GM12878 (cell line): ENCODE data around the gene SLMAP. TPM values are rescaled to one million over a fixed set of nuclear protein-coding genes. Genes with fewer than 3 reads are reported as not detected.

ENCODE experiments used
- ATAC-seq: fragments of 200-7000 bp; cut with Tn5 transposase; 3 replicates; pipeline ENCODE4 v1.9.1; 2020; ENCODE audit warnings: mild to moderate bottlenecking, moderate library complexity
- Bru-seq: library from RNA; stranded (reverse); fragments of 400-500 nt; gene quantifications from one replicate; lab custom pipeline; 2021; lab: Mats Ljungman, UMichigan
- BruChase-seq, 2 experiments: library from RNA; stranded (reverse); fragments of 400-500 nt; gene quantifications; one replicate each; lab custom pipeline; 2021; lab: Mats Ljungman, UMichigan
- BruUV-seq: library from RNA; stranded (reverse); fragments of 400-500 nt; replicated peaks from 2 replicates; lab custom pipeline; 2021; lab: Mats Ljungman, UMichigan
- CTCF ChIA-PET: fragments of 300-600 bp; sonication (Branson Sonifier 250); formaldehyde crosslinking; extraction: SDS; loops from one replicate; lab custom pipeline; 2021; ENCODE audit warnings: inconsistent platforms; lab: Yijun Ruan, JAX
- POLR2A ChIA-PET: fragments of 350-600 bp; formaldehyde crosslinking; extraction: SDS; loops from one replicate; lab custom pipeline; 2021; ENCODE audit warnings: inconsistent platforms; lab: Charles Lee
- RAD21 ChIA-PET: fragments of 300-600 bp; sonication (Branson Sonifier 250); formaldehyde crosslinking; loops from one replicate; lab custom pipeline; 2023; ENCODE audit warnings: antibody characterized with exemption; ENCODE audit not compliant: unreplicated experiment; lab: Charles Lee
- SMC1A ChIA-PET: fragments of 300-600 bp; sonication (Branson Sonifier 250); formaldehyde crosslinking; loops from one replicate; lab custom pipeline; 2023; ENCODE audit not compliant: unreplicated experiment, uncharacterized antibody; lab: Charles Lee
- DNase-seq: peaks from one replicate; pipeline ENCODE4 v3.0.0-alpha.2; 2011; ENCODE audit warnings: low read depth, low spot score
- FAIRE-seq: peaks from 3 replicates; lab custom pipeline; 2011; peaks lifted over from hg19 to GRCh38; lab: Jason Lieb, UNC
- H2AFZ ChIP-seq: 2 replicates; pipeline ENCODE4 v1.6.0; 2011; ENCODE audit warnings: low read depth, low read length, control low read depth; ENCODE audit not compliant: control insufficient read depth
- H3K27ac ChIP-seq: 2 replicates; pipeline ENCODE4 v1.5.1; 2011; ENCODE audit warnings: control low read depth; ENCODE audit not compliant: control insufficient read depth, insufficient read depth
- H3K27me3 ChIP-seq, 2 experiments: replicated peaks in 1 of 2; 2 replicates each; pipeline versions ENCODE4 v1.6.0 to v1.6.1; 2011; ENCODE audit warnings: low read length in 1 of 2; ENCODE audit not compliant: control insufficient read depth in 2 of 2, insufficient read depth in 2 of 2
- H3K36me3 ChIP-seq, 2 experiments: 2 replicates each; pipeline ENCODE4 v1.5.1; 2011; ENCODE audit warnings: low read length in 1 of 2; ENCODE audit not compliant: control insufficient read depth in 2 of 2, insufficient read depth in 2 of 2
- H3K4me1 ChIP-seq: 2 replicates; pipeline ENCODE4 v1.6.1; 2011; ENCODE audit warnings: mild to moderate bottlenecking, low read length, moderate library complexity, mixed read lengths; ENCODE audit not compliant: control insufficient read depth, insufficient read depth
- H3K4me2 ChIP-seq: 2 replicates; pipeline ENCODE4 v1.6.0; 2011; ENCODE audit warnings: control low read depth; ENCODE audit not compliant: control insufficient read depth, insufficient read depth
- H3K4me3 ChIP-seq: fragments of 200-600 bp; sonication (generic); 2 replicates; pipeline ENCODE4 v1.5.1; 2016
- H3K79me2 ChIP-seq: 2 replicates; pipeline ENCODE4 v1.6.0; 2011; ENCODE audit warnings: low read length; ENCODE audit not compliant: control insufficient read depth, insufficient read depth
- H3K9ac ChIP-seq: 2 replicates; pipeline ENCODE4 v1.8.0; 2011; ENCODE audit warnings: low read length, control low read depth, mixed read lengths; ENCODE audit not compliant: control insufficient read depth, insufficient read depth
- H3K9me3 ChIP-seq: replicated peaks from 3 replicates; pipeline ENCODE4 v1.5.1; 2011; ENCODE audit warnings: mild to moderate bottlenecking, low read length; ENCODE audit not compliant: control insufficient read depth, insufficient read depth
- H4K20me1 ChIP-seq: 2 replicates; pipeline ENCODE4 v1.6.0; 2011; ENCODE audit not compliant: control insufficient read depth, insufficient read depth
- ELK1 ChIP-seq: IDR thresholded peaks from 2 replicates; pipeline ENCODE4 v1.6.1; 2012; ENCODE audit warnings: low read depth, low read length, improper control_type of control experiment
- IRF4 ChIP-seq: IDR thresholded peaks from 2 replicates; pipeline ENCODE4 v1.6.1; 2011; ENCODE audit warnings: low read depth, low read length
- LARP7 ChIP-seq: fragments of 450-650 bp; IDR thresholded peaks from 2 replicates; pipeline ENCODE4 v1.6.1; 2017; ENCODE audit warnings: mild to moderate bottlenecking
- MAX ChIP-seq: IDR thresholded peaks from 2 replicates; pipeline ENCODE4 v1.6.1; 2012; ENCODE audit warnings: low read depth, low read length, improper control_type of control experiment
- MXI1 ChIP-seq: fragments of 150-350 bp; IDR thresholded peaks from 2 replicates; pipeline ENCODE4 v1.6.1; 2011; ENCODE audit warnings: low read depth, mild to moderate bottlenecking, inconsistent platforms, low read length, improper control_type of control experiment
- WGBS: methylation state at CpG from one replicate; pipeline ENCODE4 v1.1.6; 2016; ENCODE audit warnings: low lambda C conversion rate; ENCODE audit not compliant: insufficient replicate concordance, insufficient coverage; ENCODE audit errors: missing lambda C conversion rate; 5-methylcytosine and 5-hydroxymethylcytosine counted together
- in situ Hi-C: fragments of 300-500 bp; cut with MboI; formaldehyde crosslinking; loops from 9 replicates; pipeline ENCODE4 v1.14.3; 2018; ENCODE audit warnings: mixed read lengths
- intact Hi-C: fragments of 100-400 bp; cut with micrococcal nuclease; formaldehyde crosslinking; loops from one replicate; pipeline ENCODE4 v1.14.2; 2022; ENCODE audit not compliant: unreplicated experiment
- long read RNA-seq, 2 experiments: library from polyadenylated mRNA; unstranded; transcript quantifications; one replicate each; pipeline ENCODE4 v2.0.0, GENCODE V29; 2019 to 2020
- polyA minus RNA-seq, 3 experiments: library from RNA; depleted of rRNA, polyadenylated mRNA; stranded (reverse); fragments of >200 nt; gene quantifications; 2 replicates each; pipeline ENCODE4 v1.2.3, GENCODE V29; 2011
- polyA plus RNA-seq, 11 experiments: library from polyadenylated mRNA; depleted of rRNA in 4 of 11; unstranded in 6 of 11; stranded (reverse) in 5 of 11; fragments of >200 nt; fragmentation: Nextera tagmentation in 4 of 11; fragmentation: Illumina TruSeq in 1 of 11; extraction: Ambion mirVana in 4 of 11; extraction: Trizol in 1 of 11; gene quantifications; 1 replicate in 1 of 11; 2 replicates in 10 of 11; pipeline versions ENCODE4 v1.2.1 to v1.2.3, GENCODE V29; 2011 to 2016; ENCODE audit warnings: inconsistent platforms in 2 of 11, missing spikeins in 2 of 11, low read depth in 1 of 11
- total RNA-seq, 4 experiments: library from RNA; depleted of rRNA in 3 of 4; stranded (reverse); fragments of >200 nt in 3 of 4; fragmentation: Illumina TruSeq in 1 of 4; extraction: Trizol in 1 of 4; gene quantifications; 2 replicates each; pipeline versions ENCODE4 v1.2.1 to v1.2.3, GENCODE V29; 2013 to 2021
- TF ChIP-seq, protein P1 (sequence below): fragments of 450-650 bp; IDR thresholded peaks from 2 replicates; pipeline ENCODE4 v1.6.1; 2017; ENCODE audit warnings: borderline replicate concordance

The SLMAP gene, protein sequence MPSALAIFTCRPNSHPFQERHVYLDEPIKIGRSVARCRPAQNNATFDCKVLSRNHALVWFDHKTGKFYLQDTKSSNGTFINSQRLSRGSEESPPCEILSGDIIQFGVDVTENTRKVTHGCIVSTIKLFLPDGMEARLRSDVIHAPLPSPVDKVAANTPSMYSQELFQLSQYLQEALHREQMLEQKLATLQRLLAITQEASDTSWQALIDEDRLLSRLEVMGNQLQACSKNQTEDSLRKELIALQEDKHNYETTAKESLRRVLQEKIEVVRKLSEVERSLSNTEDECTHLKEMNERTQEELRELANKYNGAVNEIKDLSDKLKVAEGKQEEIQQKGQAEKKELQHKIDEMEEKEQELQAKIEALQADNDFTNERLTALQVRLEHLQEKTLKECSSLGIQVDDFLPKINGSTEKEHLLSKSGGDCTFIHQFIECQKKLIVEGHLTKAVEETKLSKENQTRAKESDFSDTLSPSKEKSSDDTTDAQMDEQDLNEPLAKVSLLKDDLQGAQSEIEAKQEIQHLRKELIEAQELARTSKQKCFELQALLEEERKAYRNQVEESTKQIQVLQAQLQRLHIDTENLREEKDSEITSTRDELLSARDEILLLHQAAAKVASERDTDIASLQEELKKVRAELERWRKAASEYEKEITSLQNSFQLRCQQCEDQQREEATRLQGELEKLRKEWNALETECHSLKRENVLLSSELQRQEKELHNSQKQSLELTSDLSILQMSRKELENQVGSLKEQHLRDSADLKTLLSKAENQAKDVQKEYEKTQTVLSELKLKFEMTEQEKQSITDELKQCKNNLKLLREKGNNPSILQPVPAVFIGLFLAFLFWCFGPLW
- 165 and 166 TPM in 2 replicates for total RNA-seq (2013; cell fraction: nucleolus; rRNA removed)
- total RNA-seq (2014; rRNA removed) (28.0 and 32.0 TPM in 2 replicates), total RNA-seq (2014; rRNA removed; fragmentation: Illumina TruSeq; extraction: Trizol) (31.6 and 32.8 TPM in 2 replicates), total RNA-seq (2021) (39.8 and 43.8 TPM in 2 replicates), polyA plus RNA-seq (2011; rRNA removed) (33.8 and 44.3 TPM in 2 replicates), polyA plus RNA-seq (2014; fragmentation: Illumina TruSeq; extraction: Trizol) (24.7 and 25.5 TPM in 2 replicates), polyA plus RNA-seq (2014; fragmentation: Nextera tagmentation; extraction: Ambion mirVana) (10 to 100 TPM in 1 of 2 experiments, 1 to 10 TPM in 1; 8.3 to 10.4 TPM), polyA plus RNA-seq (2014; rRNA removed) (15.1 and 17.7 TPM in 2 replicates), polyA plus RNA-seq (2016; fragmentation: Nextera tagmentation; extraction: Ambion mirVana) (10 to 100 TPM; 22.9 to 28.3 TPM), polyA minus RNA-seq (2011; rRNA and poly(A)+ RNA removed) (52.5 and 59.2 TPM in 2 replicates), Bru-seq, nascent RNA (percentile 81 among the genes with signal in this experiment), BruChase-seq, experiment 1, labeled RNA remaining after a 6-hour chase (percentile 82 among the genes with signal in this experiment), BruChase-seq, experiment 2, labeled RNA remaining after a 2-hour chase (percentile 82 among the genes with signal in this experiment)
- 10.0 TPM for polyA plus RNA-seq (2011; ENCODE audit: low read depth)
- polyA plus RNA-seq (2011; cell fraction: cytosol; rRNA removed) = 12.8 and 13.7 TPM in 2 replicates
- polyA plus RNA-seq (2011; cell fraction: nucleus; rRNA removed) = 27.9 and 29.0 TPM in 2 replicates
- 15.1 and 15.6 TPM in 2 replicates for polyA plus RNA-seq (2012)
- 17.4 and 23.6 TPM in 2 replicates for polyA minus RNA-seq (2011; cell fraction: cytosol; rRNA and poly(A)+ RNA removed)
- 41.2 and 71.8 TPM in 2 replicates for polyA minus RNA-seq (2011; cell fraction: nucleus; rRNA and poly(A)+ RNA removed)
- long read RNA-seq, experiment 1, partial matches to known transcripts = 4 of 6 reads
- long read RNA-seq, experiment 1, other reads (novel, unspliced or antisense) = 2 of 6 reads
- long read RNA-seq, experiment 2, partial matches to known transcripts = 16 of 21 reads
- long read RNA-seq, experiment 2, other reads (novel, unspliced or antisense) = 5 of 21 reads

- Histone ChIP-seq H3K36me3 (peaks cover 0 to 7% of the 10 kb centered on the region in 2 experiments; a peak in 1 of 4 replicates), H3K4me3 (peak within 1 kb of the TSS; percentile 77), H3K9ac (peak within 1 kb of the TSS; percentile 94), H3K9me3 (no peaks in the 10 kb centered on the region), H3K79me2 (peaks cover 47% of the 10 kb centered on the region), H3K27me3 (no peaks in the 10 kb centered on the region), H3K4me1 (peaks cover 6% of the 10 kb centered on the region; the same call in 1 of the 2 replicates), H2AFZ (peak within 1 kb of the TSS; percentile 99), H4K20me1 (no peaks in the 10 kb centered on the region; the same call in 1 of the 2 replicates), H3K27ac (peak within 1 kb of the TSS; percentile 91), H3K4me2 (peak within 1 kb of the TSS; percentile 95)
- RAD21 ChIA-PET = interaction anchor here (0.7 to 1.6 kb wide), 14 partner anchors 11 to 358 kb away, joined by 3 to 12 read pairs (median 4); partner anchors contain the start of genes ARF4 and DENND6A
- under 1% methylated on average over 36 of the region's 48 CpGs for WGBS
- SMC1A ChIA-PET = interaction anchor here (1.0 to 1.8 kb wide), 9 partner anchors 9 to 160 kb away, joined by 3 to 9 read pairs (median 5); no protein-coding TSS in a partner anchor
- POLR2A ChIA-PET = interaction anchor here (0.6 to 1.8 kb wide), 9 partner anchors 12 to 283 kb away, joined by 3 to 10 read pairs (median 4); partner anchors contain the start of genes ARF4 and DENND6A
- intact Hi-C loops = loop anchor here (1.0 to 5.0 kb wide), 4 partner anchors 63 to 359 kb away; partner anchors contain the start of genes ARF4 and DENND6A
- in situ Hi-C loops = no loop called here
- FAIRE-seq = peak; percentile 97
- ATAC-seq = peak; percentile 95
- DNase-seq = peak; percentile 90
- CTCF ChIA-PET = interaction anchor here (1.1 to 1.8 kb wide), 5 partner anchors 12 to 84 kb away, joined by 3 to 7 read pairs (median 5); no protein-coding TSS in a partner anchor
- no TSS peak for BruUV-seq
- TF ChIP-seq LARP7 (no peak), IRF4 (0 out of 2 replicates have a peak, but pooled peaks have one; percentile 36), ELK1 (peak; percentile 26; the same call in 1 of the 2 replicates), MXI1 (0 out of 2 replicates have a peak, but pooled peaks have one; percentile 67), MAX (peak; percentile 65)
- TF ChIP-seq, protein P1, sequence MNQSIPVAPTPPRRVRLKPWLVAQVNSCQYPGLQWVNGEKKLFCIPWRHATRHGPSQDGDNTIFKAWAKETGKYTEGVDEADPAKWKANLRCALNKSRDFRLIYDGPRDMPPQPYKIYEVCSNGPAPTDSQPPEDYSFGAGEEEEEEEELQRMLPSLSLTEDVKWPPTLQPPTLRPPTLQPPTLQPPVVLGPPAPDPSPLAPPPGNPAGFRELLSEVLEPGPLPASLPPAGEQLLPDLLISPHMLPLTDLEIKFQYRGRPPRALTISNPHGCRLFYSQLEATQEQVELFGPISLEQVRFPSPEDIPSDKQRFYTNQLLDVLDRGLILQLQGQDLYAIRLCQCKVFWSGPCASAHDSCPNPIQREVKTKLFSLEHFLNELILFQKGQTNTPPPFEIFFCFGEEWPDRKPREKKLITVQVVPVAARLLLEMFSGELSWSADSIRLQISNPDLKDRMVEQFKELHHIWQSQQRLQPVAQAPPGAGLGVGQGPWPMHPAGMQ = no peak
These were observed at the start of gene SLMAP for GRCh38 chr3:57755741-57756527. TSS of gene SLMAP (plus strand) at chr3:57756309. CDS start at chr3:57757652, 1,343 bp downstream.
